K562 (cell line): ENCODE measurements around the gene MAN1B1. TPM values are rescaled to one million over a fixed set of nuclear protein-coding genes. Genes with fewer than 3 reads are reported as not detected.

Source experiments
- ATAC-seq: fragments of 200-7000 bp; cut with Tn5 transposase; 3 replicates; pipeline ENCODE4 v1.9.1; 2020; ENCODE audit warnings: moderate library complexity
- BruUV-seq: library from RNA; stranded (reverse); fragments of 400-500 nt; replicated peaks from 2 replicates; lab custom pipeline; 2021; lab: Mats Ljungman, UMichigan
- CTCF ChIA-PET: fragments of 300-600 bp; formaldehyde crosslinking; extraction: SDS; loops from one replicate; lab custom pipeline; 2021; ENCODE audit warnings: low intra/inter-chr PET ratio; lab: Yijun Ruan, JAX
- POLR2A ChIA-PET: fragments of 300-600, 350-650 bp; sonication (Branson Sonifier 250); formaldehyde crosslinking; extraction: SDS; loops from one replicate; lab custom pipeline; 2021; ENCODE audit warnings: antibody characterized with exemption, inconsistent platforms; lab: Yijun Ruan, JAX
- DNase-seq, 4 experiments: peaks; one replicate each; pipeline versions ENCODE4 v3.0.0 to v3.0.0-alpha.2; 2011 to 2018; ENCODE audit warnings: low spot score in 3 of 4, mixed read lengths in 3 of 4; ENCODE audit errors: extremely low read depth in 1 of 4
- FAIRE-seq: peaks from 2 replicates; lab custom pipeline; 2011; peaks lifted over from hg19 to GRCh38; lab: Jason Lieb, UNC
- H2AFZ ChIP-seq: 2 replicates; pipeline ENCODE4 v1.6.0; 2011; ENCODE audit warnings: low read depth, low read length, control low read depth, inconsistent platforms
- H3K27ac ChIP-seq: fragments of 200-600 bp; 3 replicates; pipeline ENCODE4 v1.8.0; 2011; ENCODE audit warnings: low read depth, mild to moderate bottlenecking, control low read depth, inconsistent platforms, low read length, moderate library complexity, mixed read lengths; ENCODE audit errors: extremely low read depth
- H3K27me3 ChIP-seq, 2 experiments: fragments of 300-600 bp in 1 of 2; 2 replicates in 1 of 2; 3 replicates in 1 of 2; pipeline versions ENCODE4 v1.6.0 to v1.8.0; 2011; ENCODE audit warnings: inconsistent platforms in 2 of 2, low read length in 2 of 2, mild to moderate bottlenecking in 1 of 2, mixed read lengths in 1 of 2, moderate library complexity in 1 of 2; ENCODE audit not compliant: control insufficient read depth in 2 of 2, insufficient read depth in 2 of 2
- H3K36me3 ChIP-seq: fragments of 300-600 bp; 3 replicates; pipeline ENCODE4 v1.8.0; 2011; ENCODE audit warnings: mild to moderate bottlenecking, low read length, inconsistent platforms; ENCODE audit not compliant: control insufficient read depth, insufficient read depth
- H3K4me1 ChIP-seq, 2 experiments: fragments of 200-600 bp in 1 of 2; replicated peaks in 1 of 2; 2 replicates in 1 of 2; 3 replicates in 1 of 2; pipeline versions ENCODE4 v1.5.1 to v1.8.0; 2011; ENCODE audit warnings: inconsistent platforms in 2 of 2, low read length in 2 of 2, mild to moderate bottlenecking in 1 of 2, mixed read lengths in 1 of 2, moderate library complexity in 1 of 2; ENCODE audit not compliant: control insufficient read depth in 2 of 2, insufficient read depth in 2 of 2
- H3K4me2 ChIP-seq: 2 replicates; pipeline ENCODE4 v1.6.1; 2011; ENCODE audit warnings: low read length, control low read depth, inconsistent platforms, mixed read lengths; ENCODE audit not compliant: insufficient read depth
- H3K4me3 ChIP-seq: fragments of 200-600 bp; sonication (generic), shearing (Covaris generic); 2 replicates; pipeline ENCODE4 v1.5.1; 2016; ENCODE audit warnings: control low read depth, inconsistent platforms
- H3K79me2 ChIP-seq: fragments of 200-600 bp; 3 replicates; pipeline ENCODE4 v1.8.0; 2011; ENCODE audit warnings: low read length, inconsistent platforms; ENCODE audit not compliant: control insufficient read depth, insufficient read depth
- H3K9ac ChIP-seq, 2 experiments: 2 replicates each; pipeline versions ENCODE4 v1.6.0 to v1.6.1; 2011; ENCODE audit warnings: low read depth in 2 of 2, low read length in 2 of 2, control low read depth in 1 of 2, inconsistent platforms in 1 of 2, mild to moderate bottlenecking in 1 of 2, mixed read lengths in 1 of 2; ENCODE audit not compliant: insufficient read depth in 1 of 2
- H3K9me1 ChIP-seq: one replicate; pipeline ENCODE4 v1.6.0; 2011; ENCODE audit warnings: inconsistent platforms, mild to moderate bottlenecking, low read length, moderate library complexity; ENCODE audit not compliant: control insufficient read depth, insufficient read depth
- H3K9me3 ChIP-seq: replicated peaks from 2 replicates; pipeline ENCODE4 v1.5.1; 2011; ENCODE audit warnings: low read depth, low read length, inconsistent platforms; ENCODE audit not compliant: control insufficient read depth, insufficient read depth
- H4K20me1 ChIP-seq: replicated peaks from 2 replicates; pipeline ENCODE4 v1.6.1; 2011; ENCODE audit warnings: low read length, inconsistent platforms, mixed read lengths; ENCODE audit not compliant: control insufficient read depth, insufficient read depth
- CHD4 ChIP-seq: fragments of 200-600 bp; sonication (generic); IDR thresholded peaks from 3 replicates; pipeline ENCODE4 v1.6.1; 2012; ENCODE audit warnings: low read depth, mild to moderate bottlenecking, mixed read lengths, low read length, inconsistent platforms; ENCODE audit not compliant: insufficient read depth, insufficient replicate concordance, poor library complexity, severe bottlenecking
- CTBP1 ChIP-seq: fragments of 450-650 bp; IDR thresholded peaks from 2 replicates; pipeline ENCODE4 v1.6.1; 2016; ENCODE audit warnings: borderline replicate concordance
- HOXB6 ChIP-seq: fragments of 250-450 bp; sonication (Bioruptor Pico); IDR thresholded peaks from 2 replicates; pipeline ENCODE4 v1.5.1; 2022; ENCODE audit warnings: mild to moderate bottlenecking, borderline replicate concordance
- KLF10 ChIP-seq: fragments of 250-450 bp; sonication (Bioruptor Pico); IDR thresholded peaks from 2 replicates; pipeline ENCODE4 v1.6.1; 2021; ENCODE audit warnings: matching md5 sums
- NUFIP1 ChIP-seq: fragments of 450-650 bp; IDR thresholded peaks from 2 replicates; pipeline ENCODE4 v1.6.1; 2018; ENCODE audit not compliant: partially characterized antibody
- PCBP1 ChIP-seq: fragments of 200-400 bp; formaldehyde crosslinking; IDR thresholded peaks from 2 replicates; pipeline ENCODE4 v1.6.1; 2018; ENCODE audit warnings: mild to moderate bottlenecking, low read depth, low read length; ENCODE audit not compliant: poor library complexity, severe bottlenecking
- POLR2G ChIP-seq: fragments of 200-400 bp; formaldehyde crosslinking; IDR thresholded peaks from 2 replicates; pipeline ENCODE4 v1.6.1; 2017; ENCODE audit warnings: low read depth, mild to moderate bottlenecking, antibody characterized with exemption, low read length, moderate library complexity
- PRPF4 ChIP-seq: fragments of 200-400 bp; formaldehyde crosslinking; IDR thresholded peaks from one replicate; pipeline ENCODE4 v1.6.1; 2017; ENCODE audit warnings: low read length, low read depth, mild to moderate bottlenecking; ENCODE audit not compliant: insufficient read depth, poor library complexity, severe bottlenecking
- RBFOX2 ChIP-seq: fragments of 200-400 bp; formaldehyde crosslinking; IDR thresholded peaks from 2 replicates; pipeline ENCODE4 v1.6.1; 2017; ENCODE audit warnings: low read depth, mild to moderate bottlenecking, low read length, moderate library complexity
- RBM14 ChIP-seq: fragments of 200-400 bp; formaldehyde crosslinking; IDR thresholded peaks from 2 replicates; pipeline ENCODE4 v1.6.1; 2018; ENCODE audit warnings: low read depth, mild to moderate bottlenecking, low read length, moderate library complexity, borderline replicate concordance; ENCODE audit not compliant: insufficient read depth
- SMARCB1 ChIP-seq: IDR thresholded peaks from 2 replicates; pipeline ENCODE4 v1.6.1; 2011; ENCODE audit warnings: improper control_type of control experiment, low read depth; ENCODE audit not compliant: insufficient read length
- TFAM ChIP-seq: fragments of 250-450 bp; sonication (Bioruptor Pico); conservative IDR thresholded peaks from 2 replicates; pipeline ENCODE4 v1.5.0; 2021; ENCODE audit warnings: mild to moderate bottlenecking, moderate library complexity
- WGBS: fragments of 100-300 bp; shearing (Covaris generic); methylation state at CpG from one replicate; pipeline ENCODE4 v1.1.6; 2016; ENCODE audit warnings: low coverage, mixed read lengths; ENCODE audit not compliant: insufficient coverage; ENCODE audit errors: missing lambda C conversion rate; 5-methylcytosine and 5-hydroxymethylcytosine counted together
- in situ Hi-C: fragments of 300-500 bp; cut with MboI; formaldehyde crosslinking; loops from 4 replicates; pipeline ENCODE4 v1.15.0; 2018; ENCODE audit warnings: inconsistent platforms, mixed read lengths
- intact Hi-C: fragments of 100-400 bp; cut with micrococcal nuclease; formaldehyde crosslinking; loops from 2 replicates; pipeline ENCODE4 v1.14.2; 2022
- polyA plus RNA-seq, 8 experiments: library from polyadenylated mRNA; depleted of rRNA in 4 of 8; stranded (reverse) in 5 of 8; unstranded in 3 of 8; fragments of >200 nt; fragmentation: Nextera tagmentation in 2 of 8; fragmentation: Illumina TruSeq in 1 of 8; extraction: Ambion mirVana in 2 of 8; extraction: Trizol in 1 of 8; gene quantifications; 2 replicates each; pipeline versions ENCODE4 v1.2.1 to v1.2.3, GENCODE V29; 2011 to 2014; ENCODE audit warnings: inconsistent platforms in 1 of 8, missing spikeins in 1 of 8
- total RNA-seq, 7 experiments: library from RNA; depleted of rRNA in 6 of 7; stranded (reverse); fragments of >200 nt in 6 of 7; fragmentation: Illumina TruSeq in 2 of 7; extraction: Trizol in 2 of 7; gene quantifications; 2 replicates each; pipeline versions ENCODE4 v1.2.1 to v1.2.3, GENCODE V29; 2011 to 2021; ENCODE audit warnings: low replicate concordance in 1 of 7
- TF ChIP-seq, protein P1 (sequence below): IDR thresholded peaks from 2 replicates; pipeline ENCODE4 v1.6.1; 2011; ENCODE audit not compliant: insufficient read length; ENCODE audit errors: extremely low read depth
- TF ChIP-seq, protein P2 (sequence below): sonication (generic); formaldehyde crosslinking; IDR thresholded peaks from 2 replicates; pipeline ENCODE4 v1.8.1; 2023; ENCODE audit warnings: mild to moderate bottlenecking, missing genetic modification reagents
- TF ChIP-seq, protein P3 (sequence below), 3 experiments: fragments of 200-800 bp in 1 of 3; sonication (Bioruptor generic) in 1 of 3; sonication (generic) in 1 of 3; formaldehyde crosslinking in 1 of 3; IDR thresholded peaks; 2 replicates each; pipeline versions ENCODE4 v1.6.1 to v1.8.0; 2016 to 2022; ENCODE audit warnings: mild to moderate bottlenecking in 2 of 3, missing compliant biosample characterization in 2 of 3, missing genetic modification characterization in 2 of 3, missing genetic modification reagents in 1 of 3

MAN1B1 gene
- total and polyA plus RNA-seq, 9 of the 15 experiments (the other 6 are each of a cell fraction or from before 2014, with no cell fraction given), result 0.55 to 36.6 (median 27.3) TPM

DNA sequence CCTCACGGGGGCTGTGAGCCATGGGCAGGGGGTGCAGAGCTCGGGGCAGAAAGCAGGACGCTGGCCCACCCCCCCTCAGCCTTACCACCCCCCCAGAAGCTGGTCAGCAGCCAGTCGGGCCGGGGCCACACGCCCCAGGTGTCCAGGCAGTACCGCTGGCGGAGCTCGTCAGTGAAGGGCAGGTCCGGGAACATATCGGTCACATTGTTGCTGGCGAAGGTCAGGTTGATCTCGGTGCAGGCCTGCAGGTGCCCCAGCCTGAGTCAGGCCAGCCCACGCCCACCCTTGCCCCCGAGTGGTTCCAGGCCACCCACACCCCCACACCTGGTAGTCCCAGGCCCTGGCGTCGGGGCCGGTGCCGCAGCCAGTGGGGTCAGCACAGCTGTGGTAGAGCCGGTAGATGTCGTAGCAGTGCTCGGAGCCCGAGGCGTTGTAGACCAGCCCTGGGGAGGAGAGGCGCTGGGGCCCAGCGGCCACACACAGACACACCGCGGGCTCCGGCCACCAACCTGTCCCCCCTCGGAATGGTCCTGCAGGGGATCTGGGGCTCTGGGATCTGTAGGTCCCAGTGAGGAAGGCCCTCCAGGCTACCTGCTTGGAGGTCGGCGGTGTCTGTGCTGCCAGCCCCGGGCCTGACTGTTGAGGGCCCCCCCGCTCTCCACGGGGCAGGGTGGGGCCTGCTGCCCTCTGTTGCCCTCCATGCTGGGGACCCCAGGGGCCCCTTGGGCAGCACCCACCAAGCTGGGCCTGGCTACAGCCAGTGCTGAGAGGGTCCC lies 25.2 kb downstream of the MAN1B1 start:
- POLR2A ChIA-PET, result interaction anchor here (0.7 kb wide), 1 partner anchor 17 kb away, joined by 4 read pairs; no protein-coding TSS in a partner anchor
- no peak for ATAC-seq
- no peak overlapping the region for H3K4me3 ChIP-seq
- H3K9ac ChIP-seq, result no peak overlapping the region; a peak in 1 of 4 replicates
- FAIRE-seq, result no peak
- intact Hi-C loops, result no loop called here
- H3K36me3 ChIP-seq, result peaks cover 66% of the 10 kb centered on the region; the same call in 2 of the 3 replicates
- DNase-seq, result peak in 1 of 4 experiments; percentile 13
- no peaks in the 10 kb centered on the region for H4K20me1 ChIP-seq
- in situ Hi-C loops, result no loop called here
- no peaks in the 10 kb centered on the region for H3K9me3 ChIP-seq
- peaks cover 27% of the 10 kb centered on the region for H3K79me2 ChIP-seq
- peaks cover 15 to 85% of the 10 kb centered on the region in 2 experiments for H3K4me1 ChIP-seq
- no TSS peak for BruUV-seq
- H3K9me1 ChIP-seq, result no peaks in the 10 kb centered on the region
- no peak overlapping the region for H2AFZ ChIP-seq
- no peaks in the 10 kb centered on the region for H3K27me3 ChIP-seq
- 97% methylated on average over 16 of the region's 35 CpGs for WGBS
- no peak for TF ChIP-seq SMARCB1
- TF ChIP-seq, protein P1, sequence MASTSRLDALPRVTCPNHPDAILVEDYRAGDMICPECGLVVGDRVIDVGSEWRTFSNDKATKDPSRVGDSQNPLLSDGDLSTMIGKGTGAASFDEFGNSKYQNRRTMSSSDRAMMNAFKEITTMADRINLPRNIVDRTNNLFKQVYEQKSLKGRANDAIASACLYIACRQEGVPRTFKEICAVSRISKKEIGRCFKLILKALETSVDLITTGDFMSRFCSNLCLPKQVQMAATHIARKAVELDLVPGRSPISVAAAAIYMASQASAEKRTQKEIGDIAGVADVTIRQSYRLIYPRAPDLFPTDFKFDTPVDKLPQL, result no peak
- 0 out of 2 replicates have a peak, but pooled peaks have one; percentile 17 for TF ChIP-seq RBFOX2
- TF ChIP-seq PRPF4, result no peak
- TF ChIP-seq, protein P2, sequence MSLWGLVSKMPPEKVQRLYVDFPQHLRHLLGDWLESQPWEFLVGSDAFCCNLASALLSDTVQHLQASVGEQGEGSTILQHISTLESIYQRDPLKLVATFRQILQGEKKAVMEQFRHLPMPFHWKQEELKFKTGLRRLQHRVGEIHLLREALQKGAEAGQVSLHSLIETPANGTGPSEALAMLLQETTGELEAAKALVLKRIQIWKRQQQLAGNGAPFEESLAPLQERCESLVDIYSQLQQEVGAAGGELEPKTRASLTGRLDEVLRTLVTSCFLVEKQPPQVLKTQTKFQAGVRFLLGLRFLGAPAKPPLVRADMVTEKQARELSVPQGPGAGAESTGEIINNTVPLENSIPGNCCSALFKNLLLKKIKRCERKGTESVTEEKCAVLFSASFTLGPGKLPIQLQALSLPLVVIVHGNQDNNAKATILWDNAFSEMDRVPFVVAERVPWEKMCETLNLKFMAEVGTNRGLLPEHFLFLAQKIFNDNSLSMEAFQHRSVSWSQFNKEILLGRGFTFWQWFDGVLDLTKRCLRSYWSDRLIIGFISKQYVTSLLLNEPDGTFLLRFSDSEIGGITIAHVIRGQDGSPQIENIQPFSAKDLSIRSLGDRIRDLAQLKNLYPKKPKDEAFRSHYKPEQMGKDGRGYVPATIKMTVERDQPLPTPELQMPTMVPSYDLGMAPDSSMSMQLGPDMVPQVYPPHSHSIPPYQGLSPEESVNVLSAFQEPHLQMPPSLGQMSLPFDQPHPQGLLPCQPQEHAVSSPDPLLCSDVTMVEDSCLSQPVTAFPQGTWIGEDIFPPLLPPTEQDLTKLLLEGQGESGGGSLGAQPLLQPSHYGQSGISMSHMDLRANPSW (CRISPR knock-in tag), result no peak
- no peak for TF ChIP-seq CTBP1
- TF ChIP-seq TFAM (CRISPR knock-in tag), result no peak
- TF ChIP-seq RBM14, result no peak
- TF ChIP-seq NUFIP1, result no peak
- TF ChIP-seq CHD4, result no peak
- TF ChIP-seq, protein P3, sequence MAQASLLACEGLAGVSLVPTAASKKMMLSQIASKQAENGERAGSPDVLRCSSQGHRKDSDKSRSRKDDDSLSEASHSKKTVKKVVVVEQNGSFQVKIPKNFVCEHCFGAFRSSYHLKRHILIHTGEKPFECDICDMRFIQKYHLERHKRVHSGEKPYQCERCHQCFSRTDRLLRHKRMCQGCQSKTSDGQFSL (CRISPR knock-in tag; IDR thresholded peaks at IDR 0.05), result peak; percentile 45; the same call in 1 of the 2 replicates
- TF ChIP-seq, protein P3 (tag; IDR thresholded peaks at IDR 0.05), result no peak
- no peak for TF ChIP-seq HOXB6 (CRISPR knock-in tag)
- peak; percentile 33 for TF ChIP-seq POLR2G
- TF ChIP-seq KLF10, result no peak
- TF ChIP-seq PCBP1, result peak; percentile 26
- no peak overlapping the region for H3K27ac ChIP-seq
- no peak overlapping the region for H3K4me2 ChIP-seq
- CTCF ChIA-PET, result no interaction called here
